Dedifferentiated amniotic fluid mesenchymal stem cell (primary cell): ENCODE measurements around the gene LPCAT1.

Experiments used
- DNase-seq: peaks from one replicate; pipeline ENCODE4 v3.0.0-alpha.2; 2016; ENCODE audit errors: extremely low spot score

Gene LPCAT1

GRCh38 chr5:1444361-1445189 is 79.2 kb downstream of the LPCAT1 start:
- DNase-seq, result no peak

- DNase-seq, result no peak
These were observed 79.8 kb downstream of the LPCAT1 start for GRCh38 chr5:1443991-1444360.

DNA sequence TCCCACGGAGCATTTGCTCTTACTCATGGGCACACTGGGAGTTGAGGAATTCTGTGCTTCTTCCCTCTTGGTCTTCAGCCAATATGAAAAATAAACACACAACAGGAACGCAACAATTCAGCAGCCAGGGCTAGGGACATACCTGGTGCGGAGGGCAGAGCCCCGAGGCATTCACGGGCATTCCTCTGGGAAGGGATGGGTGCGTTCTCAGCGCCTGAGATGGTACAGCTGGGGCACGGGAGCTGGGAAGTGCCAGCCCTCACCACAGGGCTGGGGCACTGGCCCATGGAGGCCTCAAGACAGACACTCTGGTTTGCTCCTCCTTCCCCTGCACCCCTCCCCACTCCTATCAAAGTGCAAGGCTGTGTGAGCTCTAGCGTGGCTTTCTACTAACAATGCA is 80.6 kb downstream of the LPCAT1 start:
- no peak for DNase-seq

- no peak for DNase-seq
These were observed 81.3 kb downstream of the LPCAT1 start for GRCh38 chr5:1442222-1443145.

DNA sequence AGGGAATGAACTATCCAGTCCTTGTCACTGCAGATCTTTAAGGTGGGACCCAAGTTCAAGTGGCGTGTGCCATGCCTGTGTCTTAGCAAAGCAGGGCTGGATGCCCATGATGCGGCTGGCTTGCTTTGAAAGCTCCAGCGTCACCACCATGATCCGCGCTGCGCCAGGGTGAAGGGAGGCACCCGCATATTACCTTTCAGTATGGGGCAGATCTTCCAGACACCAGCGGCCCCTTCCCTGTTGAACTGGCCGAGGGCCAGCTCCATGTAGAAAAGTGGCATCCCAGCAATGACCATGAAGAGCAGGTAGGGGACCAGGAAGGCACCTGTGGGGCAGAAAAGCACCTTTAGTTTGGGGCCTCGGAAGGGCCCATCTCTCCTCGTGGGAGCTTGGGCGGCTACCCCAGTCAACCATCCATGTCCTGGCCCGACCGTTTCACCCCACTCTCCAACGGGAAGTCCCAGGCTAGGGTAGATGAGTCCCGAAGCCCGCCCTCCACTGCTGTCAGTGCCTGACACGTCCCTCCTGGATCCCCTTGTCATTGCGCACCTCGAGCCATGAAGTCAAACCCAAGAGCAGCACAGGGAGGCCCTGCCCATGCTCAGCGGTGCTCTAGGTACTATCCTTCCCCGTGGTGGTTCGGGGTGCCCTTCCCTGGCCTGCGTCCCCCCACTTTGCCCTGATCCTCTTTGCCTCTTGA is 82.4 kb downstream of the LPCAT1 start:
- DNase-seq, result no peak

DNA sequence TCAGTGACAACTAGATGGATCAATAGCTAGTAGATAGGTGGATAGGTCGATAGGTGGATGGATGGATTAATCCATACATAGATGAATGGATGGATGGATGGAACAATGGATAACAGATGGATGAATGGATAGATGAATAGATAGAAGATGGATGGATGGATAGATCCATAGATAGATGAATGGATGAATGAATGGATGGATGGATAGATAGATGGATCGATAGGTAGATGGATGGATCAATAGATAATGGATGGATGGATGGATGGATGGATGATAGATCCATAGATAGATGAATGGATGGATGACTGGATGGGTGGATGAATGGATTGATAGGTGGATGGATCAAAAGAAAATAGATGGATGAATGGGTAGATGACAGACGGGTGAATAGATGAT is 83.7 kb downstream of the LPCAT1 start:
- DNase-seq, result no peak

DNA sequence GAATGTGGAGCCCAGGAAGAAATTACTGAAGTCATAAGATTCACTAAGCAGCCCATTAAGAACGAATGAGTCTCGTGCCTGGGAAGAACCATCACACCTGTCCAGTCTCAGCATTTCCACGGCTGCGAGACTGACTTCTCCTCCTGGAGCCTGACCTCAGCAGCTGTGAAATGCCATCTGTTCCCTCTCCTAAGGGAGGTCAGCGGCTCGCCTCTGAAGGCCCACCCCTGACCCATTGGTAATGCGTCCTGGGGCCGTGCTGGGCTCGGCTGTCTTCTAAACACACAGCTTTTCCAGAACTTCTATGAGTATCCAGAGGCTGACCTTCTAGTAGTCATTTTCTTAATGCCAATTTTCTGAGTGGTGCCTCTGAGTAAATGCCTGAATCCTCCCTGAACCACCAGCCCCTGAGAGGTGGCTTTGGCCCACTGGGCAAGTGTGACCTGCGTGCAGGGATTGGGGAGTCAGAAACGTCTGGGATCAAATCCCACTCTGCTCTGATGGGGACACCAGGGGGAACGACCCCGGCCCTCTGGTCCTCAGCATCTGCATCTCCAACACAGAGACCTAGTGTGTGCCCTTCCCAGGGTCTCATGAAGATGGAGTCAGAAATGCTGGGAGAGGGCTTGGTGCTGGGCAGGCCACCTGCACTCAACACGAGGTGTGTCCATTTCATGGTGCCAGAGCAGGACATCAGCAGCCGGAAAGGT is 84.2 kb downstream of the LPCAT1 start:
- no peak for DNase-seq

GRCh38 chr5:1438871-1439270 is 84.9 kb downstream of the LPCAT1 start:
- no peak for DNase-seq

GRCh38 chr5:1437876-1438559 is 85.7 kb downstream of the LPCAT1 start:
- DNase-seq, result no peak

DNA sequence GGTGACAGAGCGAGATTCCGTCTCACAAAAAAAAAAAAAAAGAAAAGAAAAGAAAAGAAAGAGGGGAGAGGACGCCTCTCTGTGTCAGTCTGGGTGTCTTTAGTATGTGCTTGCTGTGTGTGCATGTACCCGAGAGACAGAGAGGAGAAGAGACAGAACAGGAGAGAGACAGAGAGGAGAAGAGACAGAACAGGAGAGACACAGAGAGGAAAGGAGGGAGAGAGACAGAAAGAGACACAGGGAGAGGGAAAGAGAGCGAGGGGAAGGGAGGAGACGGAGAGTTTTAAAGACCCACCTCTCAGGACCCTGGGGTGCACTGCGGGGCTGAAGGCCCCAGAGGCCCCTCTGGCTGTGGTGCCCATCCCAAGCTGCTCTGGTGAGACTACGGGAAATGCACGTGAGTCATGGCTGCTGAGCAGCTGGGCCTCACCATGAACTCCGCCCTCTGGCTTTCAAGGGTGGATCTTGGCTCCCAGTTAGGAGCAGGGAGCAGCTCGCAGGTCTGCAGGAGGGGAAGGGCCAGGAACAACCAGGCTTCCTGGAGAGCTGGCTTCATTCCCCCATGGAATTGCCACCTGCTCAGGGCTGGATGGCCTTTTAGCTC is 86.4 kb downstream of the LPCAT1 start:
- no peak for DNase-seq

DNA sequence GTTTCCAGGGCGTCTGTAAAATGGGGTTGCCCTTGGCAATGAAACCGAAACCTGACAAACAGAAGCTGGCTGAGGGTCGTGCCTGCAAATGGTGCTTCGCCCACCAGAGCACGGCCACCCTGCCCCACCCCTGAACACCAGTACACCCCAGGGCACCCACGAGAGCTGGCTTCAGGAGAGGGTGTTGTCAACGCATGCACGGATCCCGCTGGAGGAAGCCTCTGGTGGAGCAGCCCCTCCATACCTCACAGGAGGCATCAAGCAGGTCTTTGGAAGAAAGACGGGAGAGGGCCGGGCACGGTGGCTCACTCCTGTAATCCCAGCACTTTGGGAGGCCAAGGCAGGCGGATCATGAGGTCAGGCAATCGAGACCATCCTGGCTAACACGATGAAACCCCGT is 87.1 kb downstream of the LPCAT1 start:
- DNase-seq, result no peak

GRCh38 chr5:1436036-1436435 is 87.7 kb downstream of the LPCAT1 start:
- no peak for DNase-seq

DNA sequence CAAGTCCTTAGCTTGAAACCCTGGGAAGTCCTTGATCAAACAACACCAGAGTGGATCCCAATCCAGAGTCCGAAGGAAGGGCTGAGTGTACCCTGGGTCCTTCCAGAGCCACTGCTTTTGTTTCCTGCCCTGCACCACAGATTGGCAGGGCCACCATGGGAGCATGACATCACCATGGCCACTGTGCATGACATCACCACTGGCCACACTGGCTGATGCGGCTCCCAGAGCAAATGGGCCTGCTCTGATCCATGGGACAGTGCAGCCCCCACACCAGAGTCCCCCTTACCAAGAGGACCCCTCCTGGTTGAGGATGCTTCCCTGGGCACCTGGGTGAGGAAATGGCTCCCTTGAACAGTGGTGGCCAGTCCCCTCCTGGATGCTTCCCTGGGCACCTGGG is 88.4 kb downstream of the LPCAT1 start:
- no peak for DNase-seq

DNA sequence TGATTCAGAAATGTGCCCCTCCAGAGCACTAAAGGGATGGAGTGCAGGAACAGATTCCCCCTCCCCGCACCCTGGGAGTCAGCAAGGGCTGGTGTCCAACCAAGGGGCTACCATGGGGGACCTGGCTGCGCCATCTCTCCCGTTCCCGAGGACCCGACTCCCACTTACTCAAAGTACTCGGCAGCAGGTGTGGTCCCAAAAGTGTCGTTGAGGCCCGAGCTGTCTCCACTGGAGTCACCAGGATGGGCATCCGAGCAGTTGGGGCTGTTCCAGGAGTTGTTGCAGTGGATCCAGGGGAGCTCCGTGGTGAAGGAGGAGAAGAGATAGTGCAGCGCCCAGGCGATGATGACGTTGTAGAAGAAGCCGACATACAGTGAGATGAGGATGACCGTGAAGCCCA is 91.5 kb downstream of the LPCAT1 start:
- no peak for DNase-seq

DNA sequence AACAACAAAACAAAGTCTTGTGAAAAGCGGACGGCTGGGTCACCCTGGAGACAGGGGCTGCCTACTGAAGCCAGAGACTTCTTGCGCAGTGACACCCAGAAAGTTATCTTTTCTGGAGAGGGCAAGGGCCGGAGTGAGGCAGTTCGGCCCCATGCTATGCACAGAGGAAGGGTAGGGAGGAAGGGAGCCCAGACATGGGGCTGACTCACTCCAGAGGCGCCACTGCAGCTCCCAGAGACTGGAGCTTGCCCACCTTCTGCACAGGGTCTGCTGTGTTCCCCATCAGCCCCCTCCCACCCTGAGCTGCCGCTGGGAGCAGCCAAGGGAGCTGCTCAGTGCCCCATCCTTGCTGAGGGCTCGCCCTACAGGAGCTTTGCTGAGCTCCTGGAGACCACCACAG is 91.9 kb downstream of the LPCAT1 start:
- no peak for DNase-seq

GRCh38 chr5:1431021-1431811 is 92.5 kb downstream of the LPCAT1 start:
- DNase-seq, result no peak

GRCh38 chr5:1430121-1430795 is 93.5 kb downstream of the LPCAT1 start:
- DNase-seq, result no peak

DNA sequence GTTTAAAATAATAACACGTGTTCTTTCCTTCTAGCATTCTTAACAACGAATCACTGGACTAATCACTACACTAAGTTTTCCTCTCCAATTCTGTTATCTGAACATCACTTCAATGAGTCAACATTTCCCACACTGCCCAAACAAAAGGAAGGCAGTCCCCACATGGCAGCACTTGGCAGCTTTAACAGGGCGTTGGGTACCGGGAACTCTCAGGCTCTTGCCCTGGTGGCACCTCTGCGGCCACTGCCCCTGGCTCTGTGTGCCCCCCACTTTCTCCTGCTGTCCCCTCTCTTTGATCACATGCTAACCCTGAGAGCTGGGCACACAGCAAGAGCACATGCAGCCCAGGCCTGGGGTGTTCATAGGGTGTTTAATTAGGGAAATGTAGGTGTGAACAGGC is 94.3 kb downstream of the LPCAT1 start:
- DNase-seq, result no peak

GRCh38 chr5:1429066-1429465 is 94.7 kb downstream of the LPCAT1 start:
- no peak for DNase-seq
